Heart left ventricle (tissue), 13 donors: ENCODE measurements around the gene ORC1.

ENCODE experiments used
- POLR2A ChIP-seq, 2 donors: fragments of 450-650 bp; IDR thresholded peaks; one replicate each; pipeline ENCODE4 v1.6.1; 2017; ENCODE audit warnings: antibody characterized with exemption in 2 of 2, mild to moderate bottlenecking in 2 of 2, moderate library complexity in 2 of 2
- TF ChIP-seq, protein P1 (sequence below), 12 donors: fragments of 200-600 bp; sonication (generic) in 4 of 12; IDR thresholded peaks; one replicate each; pipeline versions ENCODE4 v1.5.0 to v1.8.0; 2018 to 2022; ENCODE audit warnings: antibody characterized with exemption in 12 of 12, mild to moderate bottlenecking in 5 of 12
- donor health status: ischemic (EF 13 %, LVEDD 7.1; RV severe dilation, severe dysfunction).
- donor health status: DM: no; HTN: yes; CAD: no.
- donor health status: DM: no; HTN: no; CAD: no.
- donor health status: ischemic (EF 25% LVEDD 6.9; RV normal size, moderate dysfunction).
- donor health status: ischemic (EF 25% LVEDD 5.7; RV mildly dilated, moderate dysfunction).
- donor health status: ischemic (EF 35%, LVEDD 5.7; RV mildly dilated, moderate dysfunction).
- donor health status: nonischemic (EF 11% LVEDD 7.7; RV severe dilation, severe dysfunction).
- donor health status: DM: yes; HTN: yes; CAD: no.
- donor health status: PGD.
- donor health status: ischemic (EF 29% LVEDD 5.4; RV normal size, mild dysfunction).
- donor health status: nonischemic (EF 23%, LVEDD 6.1; RV moderate dilation, normal function).

DNA sequence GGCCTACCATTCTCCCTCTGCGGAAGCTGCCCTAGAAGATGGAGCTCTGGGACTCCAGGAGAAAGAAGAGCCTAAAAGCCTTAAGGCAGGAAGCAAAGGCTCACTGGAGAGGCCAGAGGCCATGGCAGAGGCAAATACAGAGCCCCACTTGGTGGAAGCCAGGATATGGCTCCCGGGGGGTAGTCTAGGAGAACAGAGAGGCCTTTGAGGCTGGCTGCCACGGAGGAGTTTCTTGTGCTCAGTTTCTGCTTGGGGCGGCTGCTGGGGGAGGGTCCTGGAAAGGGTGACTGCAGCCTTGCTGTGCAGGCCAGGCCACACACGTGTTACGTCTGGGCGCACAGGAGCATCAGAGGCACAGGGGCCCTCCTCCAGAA is 43.6 kb downstream of the ORC1 start:
- TF ChIP-seq, protein P1, sequence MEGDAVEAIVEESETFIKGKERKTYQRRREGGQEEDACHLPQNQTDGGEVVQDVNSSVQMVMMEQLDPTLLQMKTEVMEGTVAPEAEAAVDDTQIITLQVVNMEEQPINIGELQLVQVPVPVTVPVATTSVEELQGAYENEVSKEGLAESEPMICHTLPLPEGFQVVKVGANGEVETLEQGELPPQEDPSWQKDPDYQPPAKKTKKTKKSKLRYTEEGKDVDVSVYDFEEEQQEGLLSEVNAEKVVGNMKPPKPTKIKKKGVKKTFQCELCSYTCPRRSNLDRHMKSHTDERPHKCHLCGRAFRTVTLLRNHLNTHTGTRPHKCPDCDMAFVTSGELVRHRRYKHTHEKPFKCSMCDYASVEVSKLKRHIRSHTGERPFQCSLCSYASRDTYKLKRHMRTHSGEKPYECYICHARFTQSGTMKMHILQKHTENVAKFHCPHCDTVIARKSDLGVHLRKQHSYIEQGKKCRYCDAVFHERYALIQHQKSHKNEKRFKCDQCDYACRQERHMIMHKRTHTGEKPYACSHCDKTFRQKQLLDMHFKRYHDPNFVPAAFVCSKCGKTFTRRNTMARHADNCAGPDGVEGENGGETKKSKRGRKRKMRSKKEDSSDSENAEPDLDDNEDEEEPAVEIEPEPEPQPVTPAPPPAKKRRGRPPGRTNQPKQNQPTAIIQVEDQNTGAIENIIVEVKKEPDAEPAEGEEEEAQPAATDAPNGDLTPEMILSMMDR (IDR thresholded peaks at IDR 0.05), result no peak
- TF ChIP-seq POLR2A (IDR thresholded peaks at IDR 0.05), result no peak
